ENCODE data around the gene BCL2.

BCL2 gene

GRCh38 chr18:63083555-63083954 is 236.0 kb downstream of the BCL2 start:
- DNase-seq = no peak
- no peak for ATAC-seq

GRCh38 chr18:63083020-63083531 is 236.5 kb downstream of the BCL2 start:
- ATAC-seq (no peak), DNase-seq (no peak)

GRCh38 chr18:63082366-63083019 is 237.1 kb downstream of the BCL2 start:
- DNase-seq (no peak), ATAC-seq (no peak)

GRCh38 chr18:63079114-63079513 is 240.5 kb downstream of the BCL2 start:
- no peak for DNase-seq
- ATAC-seq = peak; percentile 45

- DNase-seq (no peak), ATAC-seq (no peak)
These were observed 241.1 kb downstream of the BCL2 start for GRCh38 chr18:63078471-63078870.

- ATAC-seq (peak; percentile 89), DNase-seq (peak; percentile 78)
These were observed 244.6 kb downstream of the BCL2 start for GRCh38 chr18:63074981-63075404.

- no peak for ATAC-seq
These were observed 246.1 kb downstream of the BCL2 start for GRCh38 chr18:63073481-63073880.

More at GRCh38 chr18:63073481-63073880, 246.1 kb downstream of the BCL2 start:
- no peak for DNase-seq

All from stimulated activated naive CD8-positive, alpha-beta T cell treated with anti-CD3 and anti-CD28 coated beads, Interleukin-15, Interleukin-2, amounts not matched to agents 100 U/mL and 50 U/mL, for 24 hours (primary cell).